ENCODE measurements around the gene RNMT. TPM values are rescaled to one million over a fixed set of nuclear protein-coding genes. Genes with fewer than 3 reads are reported as not detected.
"Not testable (repeated sequence)": the region's sequence is repeated elsewhere in the genome, so short reads cannot be mapped to it uniquely, and the experiment has no call there.

Gene RNMT
- polyA plus RNA-seq, 1 donor from 2014 or later = 29.8 TPM

GRCh38 chr18:13751599-13751998 lies 25.1 kb downstream of the RNMT start:
- not testable (repeated sequence) for H3K27ac ChIP-seq (ENCODE audit: low read length); H3K4me3 ChIP-seq (ENCODE audit: low read length); H3K79me2 ChIP-seq (replicated peaks; ENCODE audit: insufficient read depth, low read length); H3K4me2 ChIP-seq (ENCODE audit: low read length); H3K9me2 ChIP-seq (ENCODE audit: insufficient read depth, low read length); H2AFZ ChIP-seq (ENCODE audit: low read depth, low read length); H3K9me3 ChIP-seq (ENCODE audit: low read length); H3F3A ChIP-seq (ENCODE audit: insufficient read depth, low read length, poor library complexity, severe bottlenecking); H4K20me1 ChIP-seq (ENCODE audit: insufficient read depth); H3K27me3 ChIP-seq (ENCODE audit: insufficient read depth, low read depth, low read length); H3K9ac ChIP-seq (ENCODE audit: low read length)
- peaks cover 12% of the 10 kb centered on the region for H3K36me3 ChIP-seq (ENCODE audit: insufficient read depth, low read length)

GRCh38 chr18:13756261-13756660 lies 29.8 kb downstream of the RNMT start:
- Histone ChIP-seq H3K27ac (ENCODE audit: low read length) (no peak overlapping the region), H3K9me3 (ENCODE audit: low read length) (no peaks in the 10 kb centered on the region), H3K9ac (ENCODE audit: low read length) (no peak overlapping the region), H3K36me3 (ENCODE audit: insufficient read depth, low read length) (peaks cover 19% of the 10 kb centered on the region), H3K79me2 (replicated peaks; ENCODE audit: insufficient read depth, low read length) (no peaks in the 10 kb centered on the region), H3K4me3 (ENCODE audit: low read length) (no peak overlapping the region), H3K4me2 (ENCODE audit: low read length) (no peak overlapping the region), H4K20me1 (ENCODE audit: insufficient read depth) (no peaks in the 10 kb centered on the region), H3K27me3 (ENCODE audit: insufficient read depth, low read depth, low read length) (no peaks in the 10 kb centered on the region), H3K9me2 (ENCODE audit: insufficient read depth, low read length) (no peaks in the 10 kb centered on the region), H2AFZ (ENCODE audit: low read depth, low read length) (no peak overlapping the region), H3F3A (ENCODE audit: insufficient read depth, low read length, poor library complexity, severe bottlenecking) (no peaks in the 10 kb centered on the region)
- TF ChIP-seq REST (IDR thresholded peaks at IDR 0.05; ENCODE audit: borderline replicate concordance) (no peak), RAD21 (conservative IDR thresholded peaks at IDR 0.05) (no peak), TAF1 (IDR thresholded peaks at IDR 0.05; ENCODE audit: low read depth) (no peak), EZH2 (IDR thresholded peaks at IDR 0.05; ENCODE audit: borderline replicate concordance, insufficient read depth, low read length, poor library complexity, severe bottlenecking) (no peak), CTCF (IDR thresholded peaks at IDR 0.05; ENCODE audit: poor library complexity, severe bottlenecking) (no peak), SMC3 (conservative IDR thresholded peaks at IDR 0.05; ENCODE audit: poor library complexity) (no peak), POLR2AphosphoS5 (IDR thresholded peaks at IDR 0.05) (no peak), EP300 (conservative IDR thresholded peaks at IDR 0.05; ENCODE audit: poor library complexity, severe bottlenecking) (no peak), MXI1 (conservative IDR thresholded peaks at IDR 0.05; ENCODE audit: poor library complexity, severe bottlenecking) (no peak)

- H3K9me2 ChIP-seq (ENCODE audit: insufficient read depth, low read length) = no peaks in the 10 kb centered on the region
- H3K36me3 ChIP-seq (ENCODE audit: insufficient read depth, low read length) = peaks cover 19% of the 10 kb centered on the region
- no peaks in the 10 kb centered on the region for H3K79me2 ChIP-seq (replicated peaks; ENCODE audit: insufficient read depth, low read length)
- H3K9me3 ChIP-seq (ENCODE audit: low read length) = no peaks in the 10 kb centered on the region
- H3K27ac ChIP-seq (ENCODE audit: low read length) = no peak overlapping the region
- H3K27me3 ChIP-seq (ENCODE audit: insufficient read depth, low read depth, low read length) = no peaks in the 10 kb centered on the region
- no peak overlapping the region for H2AFZ ChIP-seq (ENCODE audit: low read depth, low read length)
- H3F3A ChIP-seq (ENCODE audit: insufficient read depth, low read length, poor library complexity, severe bottlenecking) = no peaks in the 10 kb centered on the region
- no peak overlapping the region for H3K4me3 ChIP-seq (ENCODE audit: low read length)
- TF ChIP-seq SMC3 (conservative IDR thresholded peaks at IDR 0.05; ENCODE audit: poor library complexity) (no peak), MXI1 (conservative IDR thresholded peaks at IDR 0.05; ENCODE audit: poor library complexity, severe bottlenecking) (no peak), EZH2 (IDR thresholded peaks at IDR 0.05; ENCODE audit: borderline replicate concordance, insufficient read depth, low read length, poor library complexity, severe bottlenecking) (no peak), POLR2AphosphoS5 (IDR thresholded peaks at IDR 0.05) (no peak), RAD21 (conservative IDR thresholded peaks at IDR 0.05) (no peak), CTCF (IDR thresholded peaks at IDR 0.05; ENCODE audit: poor library complexity, severe bottlenecking) (no peak), EP300 (conservative IDR thresholded peaks at IDR 0.05; ENCODE audit: poor library complexity, severe bottlenecking) (no peak), REST (IDR thresholded peaks at IDR 0.05; ENCODE audit: borderline replicate concordance) (no peak), TAF1 (IDR thresholded peaks at IDR 0.05; ENCODE audit: low read depth) (no peak)
- H4K20me1 ChIP-seq (ENCODE audit: insufficient read depth) = no peaks in the 10 kb centered on the region
- H3K4me2 ChIP-seq (ENCODE audit: low read length) = no peak overlapping the region
- no peak overlapping the region for H3K9ac ChIP-seq (ENCODE audit: low read length)
These were observed 30.2 kb downstream of the RNMT start for GRCh38 chr18:13756671-13757070.
